Lower lobe of right lung (tissue), 2 donors: ENCODE measurements around the gene MAPKAP1. TPM values are rescaled to one million over a fixed set of nuclear protein-coding genes. Genes with fewer than 3 reads are reported as not detected.

Source experiments
- ATAC-seq, 2 donors: fragments of 200-7000 bp; cut with Tn5 transposase; one replicate each; pipeline ENCODE4 v1.9.1; 2020 to 2022; ENCODE audit warnings: mild to moderate bottlenecking in 2 of 2, moderate library complexity in 2 of 2
- DNase-seq: peaks from one replicate; pipeline ENCODE4 v3.0.0-alpha.2; 2020
- H3K27ac ChIP-seq: fragments of 200-600 bp; one replicate; pipeline ENCODE4 v1.8.0; 2022
- H3K27me3 ChIP-seq: fragments of 200-600 bp; one replicate; pipeline ENCODE4 v1.8.0; 2022; ENCODE audit warnings: low read depth
- H3K36me3 ChIP-seq: fragments of 200-600 bp; one replicate; pipeline ENCODE4 v1.8.0; 2022; ENCODE audit warnings: mild to moderate bottlenecking
- H3K4me1 ChIP-seq: fragments of 200-600 bp; one replicate; pipeline ENCODE4 v1.8.0; 2022
- H3K4me3 ChIP-seq: fragments of 200-600 bp; one replicate; pipeline ENCODE4 v1.8.0; 2022; ENCODE audit warnings: mild to moderate bottlenecking
- H3K9me3 ChIP-seq: fragments of 200-600 bp; one replicate; pipeline ENCODE4 v1.8.0; 2022
- intact Hi-C: fragments of 100-400 bp; cut with DNase I; formaldehyde crosslinking; loops from one replicate; pipeline ENCODE4 v1.11.0; 2022
- total RNA-seq: library from RNA; stranded (reverse); fragmentation: NEBNext Ultra II Directional; extraction: Animal tissue kit (Norgen Biotek cat#: 25700); gene quantifications from one replicate; pipeline ENCODE4 v1.2.1, GENCODE V29; 2021
- TF ChIP-seq, protein P1 (sequence below): fragments of 200-600 bp; IDR thresholded peaks from one replicate; pipeline ENCODE4 v1.8.0; 2022; ENCODE audit warnings: antibody characterized with exemption, mild to moderate bottlenecking
- donor health status: DM: no; HTN: yes; CAD: no; lungs with severe emphysema.

MAPKAP1 gene
- total RNA-seq, 1 donor from 2014 or later: 71.5 TPM

GRCh38 chr9:125603478-125604021 lies 103.5 kb downstream of the MAPKAP1 start:
- TF ChIP-seq, protein P1, sequence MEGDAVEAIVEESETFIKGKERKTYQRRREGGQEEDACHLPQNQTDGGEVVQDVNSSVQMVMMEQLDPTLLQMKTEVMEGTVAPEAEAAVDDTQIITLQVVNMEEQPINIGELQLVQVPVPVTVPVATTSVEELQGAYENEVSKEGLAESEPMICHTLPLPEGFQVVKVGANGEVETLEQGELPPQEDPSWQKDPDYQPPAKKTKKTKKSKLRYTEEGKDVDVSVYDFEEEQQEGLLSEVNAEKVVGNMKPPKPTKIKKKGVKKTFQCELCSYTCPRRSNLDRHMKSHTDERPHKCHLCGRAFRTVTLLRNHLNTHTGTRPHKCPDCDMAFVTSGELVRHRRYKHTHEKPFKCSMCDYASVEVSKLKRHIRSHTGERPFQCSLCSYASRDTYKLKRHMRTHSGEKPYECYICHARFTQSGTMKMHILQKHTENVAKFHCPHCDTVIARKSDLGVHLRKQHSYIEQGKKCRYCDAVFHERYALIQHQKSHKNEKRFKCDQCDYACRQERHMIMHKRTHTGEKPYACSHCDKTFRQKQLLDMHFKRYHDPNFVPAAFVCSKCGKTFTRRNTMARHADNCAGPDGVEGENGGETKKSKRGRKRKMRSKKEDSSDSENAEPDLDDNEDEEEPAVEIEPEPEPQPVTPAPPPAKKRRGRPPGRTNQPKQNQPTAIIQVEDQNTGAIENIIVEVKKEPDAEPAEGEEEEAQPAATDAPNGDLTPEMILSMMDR: no peak
- no peak overlapping the region for H3K4me3 ChIP-seq
- intact Hi-C loops: no loop called here
- no peak overlapping the region for H3K27ac ChIP-seq
- ATAC-seq (no peak), DNase-seq (no peak)
- no peaks in the 10 kb centered on the region for H3K27me3 ChIP-seq
- peaks cover 4% of the 10 kb centered on the region for H3K4me1 ChIP-seq
- H3K36me3 ChIP-seq: no peaks in the 10 kb centered on the region
- no peaks in the 10 kb centered on the region for H3K9me3 ChIP-seq

DNA sequence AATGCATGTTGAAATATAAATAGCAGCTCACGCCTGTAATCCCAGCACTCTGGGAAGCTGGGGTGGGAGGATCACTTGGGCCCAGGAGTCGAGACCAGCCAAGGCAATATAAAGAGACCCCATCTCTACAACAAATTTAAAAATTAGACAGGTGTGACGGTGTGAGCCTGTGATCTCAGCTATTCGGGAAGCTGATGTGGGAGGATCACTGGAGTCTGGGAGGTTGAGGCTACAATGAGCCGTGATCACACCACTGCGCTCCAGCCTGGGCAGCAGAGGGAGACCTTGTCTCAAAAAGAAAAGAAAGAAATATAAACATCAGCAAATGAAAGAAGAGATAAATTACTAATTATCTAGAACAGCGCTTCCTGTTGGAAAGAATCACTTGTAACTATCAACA lies 105.0 kb downstream of the MAPKAP1 start:
- no peak overlapping the region for H3K27ac ChIP-seq
- DNase-seq (no peak), ATAC-seq (no peak)
- intact Hi-C loops: no loop called here
- H3K4me1 ChIP-seq: no peaks in the 10 kb centered on the region
- TF ChIP-seq, protein P1: no peak
- H3K36me3 ChIP-seq: no peaks in the 10 kb centered on the region
- H3K4me3 ChIP-seq: no peak overlapping the region
- no peaks in the 10 kb centered on the region for H3K9me3 ChIP-seq
- H3K27me3 ChIP-seq: no peaks in the 10 kb centered on the region

GRCh38 chr9:125600194-125600593 lies 106.8 kb downstream of the MAPKAP1 start:
- Histone ChIP-seq H3K4me1 (no peaks in the 10 kb centered on the region), H3K36me3 (no peaks in the 10 kb centered on the region), H3K27ac (no peak overlapping the region), H3K4me3 (no peak overlapping the region), H3K27me3 (no peaks in the 10 kb centered on the region), H3K9me3 (no peaks in the 10 kb centered on the region)
- ATAC-seq (no peak), DNase-seq (no peak)
- TF ChIP-seq, protein P1: no peak
- intact Hi-C loops: no loop called here

DNA sequence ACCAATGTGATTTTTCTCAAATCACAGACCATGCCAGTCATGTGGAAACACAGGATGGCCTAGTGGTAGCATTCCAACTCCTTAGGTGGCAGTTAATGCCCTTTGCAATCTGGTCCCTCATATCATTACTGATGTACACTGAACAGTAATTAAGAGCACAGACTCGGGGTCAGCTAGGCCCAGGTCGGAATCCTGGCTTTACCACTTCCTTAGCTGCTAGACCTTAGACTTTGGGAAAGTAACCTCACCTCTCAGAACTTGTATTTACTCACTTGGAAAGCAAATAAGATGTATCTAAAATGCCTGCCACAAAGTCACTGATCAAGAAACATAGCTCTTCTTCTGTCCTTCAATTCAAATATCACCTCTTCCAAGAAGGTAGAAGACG lies 112.8 kb downstream of the MAPKAP1 start:
- no peak overlapping the region for H3K27ac ChIP-seq
- no peaks in the 10 kb centered on the region for H3K36me3 ChIP-seq
- ATAC-seq (no peak), DNase-seq (no peak)
- peaks cover 11% of the 10 kb centered on the region for H3K4me1 ChIP-seq
- intact Hi-C loops: no loop called here
- H3K4me3 ChIP-seq: no peak overlapping the region
- H3K9me3 ChIP-seq: no peaks in the 10 kb centered on the region
- no peaks in the 10 kb centered on the region for H3K27me3 ChIP-seq
- TF ChIP-seq, protein P1: no peak

DNA sequence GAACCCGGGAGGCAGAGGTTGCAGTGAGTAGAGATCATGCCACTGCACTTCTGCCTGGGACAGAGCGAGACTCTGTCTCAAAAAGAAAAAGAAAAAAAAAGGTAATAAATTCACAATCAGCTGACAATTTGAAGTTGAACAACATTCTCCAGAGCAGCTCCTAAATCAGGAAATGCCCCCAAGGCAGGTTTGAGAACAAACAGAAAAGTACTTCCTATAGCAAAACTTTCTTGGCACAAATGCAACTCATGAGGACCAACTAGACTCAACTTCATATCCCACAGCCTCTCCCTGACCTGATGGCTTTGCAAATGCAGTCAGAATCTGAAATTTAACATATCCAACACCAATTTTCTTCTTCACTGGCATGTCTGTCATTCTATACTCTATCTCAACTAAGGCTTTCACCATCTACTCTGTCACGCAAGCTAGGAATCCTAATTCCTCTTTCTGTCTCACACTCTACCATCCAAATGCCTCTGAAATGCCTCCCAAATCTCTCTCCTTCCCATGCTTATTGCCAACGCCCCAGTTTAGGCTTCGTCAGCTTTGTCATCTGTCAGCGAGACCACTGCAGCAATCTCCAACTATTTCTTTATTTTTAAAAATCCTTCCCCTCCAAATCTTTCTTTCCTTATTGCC lies 113.3 kb downstream of the MAPKAP1 start:
- H3K9me3 ChIP-seq: no peaks in the 10 kb centered on the region
- H3K4me3 ChIP-seq: no peak overlapping the region
- TF ChIP-seq, protein P1: no peak
- intact Hi-C loops: no loop called here
- no peak for ATAC-seq
- no peak overlapping the region for H3K27ac ChIP-seq
- no peaks in the 10 kb centered on the region for H3K27me3 ChIP-seq
- peaks cover 11% of the 10 kb centered on the region for H3K4me1 ChIP-seq
- no peaks in the 10 kb centered on the region for H3K36me3 ChIP-seq
- no peak for DNase-seq
